ENCODE data around the gene DHRS13.

- TF ChIP-seq CTCF (IDR thresholded peaks at IDR 0.05) (no peak), POLR2A (IDR thresholded peaks at IDR 0.05) (no peak)
Observed at GRCh38 chr17:28908640-28909167, 5.8 kb upstream of the DHRS13 start.
